Measurements from ENCODE around the gene MIOX.

- no peak for TF ChIP-seq ERF (CRISPR knock-in tag; IDR thresholded peaks at IDR 0.05)
- TF ChIP-seq ZNF589 (CRISPR knock-in tag; conservative IDR thresholded peaks at IDR 0.05) = no peak
Measured at GRCh38 chr22:50439314-50439870, 47.3 kb upstream of the MIOX start.
